ENCODE data around the gene WDR88. TPM values are rescaled to one million over a fixed set of nuclear protein-coding genes. Genes with fewer than 3 reads are reported as not detected.

WDR88 gene
- total and polyA plus RNA-seq, 2 donors (not counting 3 experiments of a cell fraction or from before 2014, with no cell fraction given) = not detected

DNA sequence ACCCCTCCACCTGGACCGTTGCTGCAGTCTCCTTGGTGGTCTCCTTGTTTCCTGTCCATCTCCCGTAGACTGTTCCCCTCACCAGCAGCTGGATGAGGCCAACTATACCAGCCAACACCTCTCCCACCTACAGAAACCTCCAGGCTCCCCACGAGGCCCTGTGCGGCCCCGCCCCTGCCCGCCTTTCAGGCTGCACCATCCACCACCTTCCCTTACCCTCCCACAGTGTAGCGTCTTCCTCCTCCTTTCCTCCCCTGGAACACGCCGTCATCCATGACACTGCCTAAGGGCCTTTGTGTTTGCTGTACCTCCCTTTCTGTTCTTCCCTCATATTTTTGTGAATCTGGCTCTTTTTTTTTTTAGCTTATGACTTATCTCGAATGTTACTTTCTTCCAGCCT is 23.8 kb upstream of the WDR88 start:
- dilution Hi-C loops (cut with MboI; ENCODE audit: extremely low pct_ligation_motif_present, low sequenced_read_pairs) (no loop called here), intact Hi-C loops (cut with micrococcal nuclease) (no loop called here)
- Histone ChIP-seq H4K20me1 (replicated peaks; ENCODE audit: control insufficient read depth, extremely low read depth, insufficient read depth, low read length) (no peaks in the 10 kb centered on the region), H3K4me1 (ENCODE audit: control insufficient read depth, extremely low read depth, insufficient read depth, low read length) (peaks cover 3% of the 10 kb centered on the region), H3K9ac (replicated peaks; ENCODE audit: extremely low read depth, insufficient read depth, low read length) (no peak overlapping the region), H2AFZ (ENCODE audit: low read depth, low read length) (no peak overlapping the region), H3K36me3 (ENCODE audit: control insufficient read depth in 2 of 2, extremely low read depth in 1 of 2, insufficient read depth in 2 of 2, low read length in 2 of 2) (peaks cover 10 to 13% of the 10 kb centered on the region in 2 experiments), H3K27me3 (ENCODE audit: control insufficient read depth in 2 of 2, insufficient read depth in 2 of 2, low read length in 2 of 2) (no peaks in the 10 kb centered on the region), H3K79me2 (ENCODE audit: control insufficient read depth, insufficient read depth, low read length) (no peaks in the 10 kb centered on the region), H3K27ac (ENCODE audit: insufficient read depth, low read depth, low read length) (no peak overlapping the region), H3K9me1 (replicated peaks; ENCODE audit: control insufficient read depth, extremely low read depth, insufficient read depth, low read length) (no peaks in the 10 kb centered on the region), H3K4me2 (ENCODE audit: insufficient read depth, low read length) (no peak overlapping the region), H3K9me3 (replicated peaks; ENCODE audit: control insufficient read depth, insufficient read depth, low read length) (no peaks in the 10 kb centered on the region), H3K4me3 (replicated peaks in 1 of 3; ENCODE audit: insufficient read depth in 1 of 3, low read depth in 1 of 3, low read length in 3 of 3) (no peak overlapping the region)
- FAIRE-seq = no peak
- ChIA-PET POLR2A (no interaction called here), CTCF (no interaction called here)
- no peak for DNase-seq (ENCODE audit: low read depth, low spot score)
- BruUV-seq (replicated peaks) = no TSS peak
- TF ChIP-seq, protein P1, sequence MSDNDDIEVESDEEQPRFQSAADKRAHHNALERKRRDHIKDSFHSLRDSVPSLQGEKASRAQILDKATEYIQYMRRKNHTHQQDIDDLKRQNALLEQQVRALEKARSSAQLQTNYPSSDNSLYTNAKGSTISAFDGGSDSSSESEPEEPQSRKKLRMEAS (IDR thresholded peaks at IDR 0.05; ENCODE audit: insufficient read depth, insufficient read length) = no peak
- TF ChIP-seq GATA2 (IDR thresholded peaks at IDR 0.05; ENCODE audit: insufficient read depth, insufficient read length, low read depth, low read length) = no peak
- TF ChIP-seq, protein P2, sequence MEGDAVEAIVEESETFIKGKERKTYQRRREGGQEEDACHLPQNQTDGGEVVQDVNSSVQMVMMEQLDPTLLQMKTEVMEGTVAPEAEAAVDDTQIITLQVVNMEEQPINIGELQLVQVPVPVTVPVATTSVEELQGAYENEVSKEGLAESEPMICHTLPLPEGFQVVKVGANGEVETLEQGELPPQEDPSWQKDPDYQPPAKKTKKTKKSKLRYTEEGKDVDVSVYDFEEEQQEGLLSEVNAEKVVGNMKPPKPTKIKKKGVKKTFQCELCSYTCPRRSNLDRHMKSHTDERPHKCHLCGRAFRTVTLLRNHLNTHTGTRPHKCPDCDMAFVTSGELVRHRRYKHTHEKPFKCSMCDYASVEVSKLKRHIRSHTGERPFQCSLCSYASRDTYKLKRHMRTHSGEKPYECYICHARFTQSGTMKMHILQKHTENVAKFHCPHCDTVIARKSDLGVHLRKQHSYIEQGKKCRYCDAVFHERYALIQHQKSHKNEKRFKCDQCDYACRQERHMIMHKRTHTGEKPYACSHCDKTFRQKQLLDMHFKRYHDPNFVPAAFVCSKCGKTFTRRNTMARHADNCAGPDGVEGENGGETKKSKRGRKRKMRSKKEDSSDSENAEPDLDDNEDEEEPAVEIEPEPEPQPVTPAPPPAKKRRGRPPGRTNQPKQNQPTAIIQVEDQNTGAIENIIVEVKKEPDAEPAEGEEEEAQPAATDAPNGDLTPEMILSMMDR (IDR thresholded peaks at IDR 0.05; ENCODE audit: extremely low read depth in 1 of 2, insufficient read depth in 1 of 2, low read depth in 1 of 2, low read length in 2 of 2) = no peak
- no peak for TF ChIP-seq FOS (IDR thresholded peaks at IDR 0.05; ENCODE audit: borderline replicate concordance, insufficient read depth, low read length)
- no peak for TF ChIP-seq EZH2 (IDR thresholded peaks at IDR 0.05; ENCODE audit: borderline replicate concordance, low read depth, low read length, severe bottlenecking)
